MM.1S (cell line): ENCODE measurements around the gene SHISA6.

Experiments used
- CTCF ChIP-seq: fragments of 300-600 bp; sonication (generic); IDR thresholded peaks from 2 replicates; pipeline ENCODE4 v1.5.1; 2016; ENCODE audit warnings: antibody characterized with exemption, low read length, mixed read lengths
- EZH2 ChIP-seq: fragments of 300-600 bp; sonication (generic); optimal IDR thresholded peaks from 2 replicates; pipeline ENCODE3; 2017; ENCODE audit warnings: low read depth, mild to moderate bottlenecking, antibody characterized with exemption, low read length, mixed read lengths
- EZH2phosphoT487 ChIP-seq: fragments of 300-600 bp; sonication (generic); IDR thresholded peaks from 2 replicates; pipeline ENCODE4 v1.6.1; 2018; ENCODE audit warnings: antibody characterized with exemption, low read length

DNA sequence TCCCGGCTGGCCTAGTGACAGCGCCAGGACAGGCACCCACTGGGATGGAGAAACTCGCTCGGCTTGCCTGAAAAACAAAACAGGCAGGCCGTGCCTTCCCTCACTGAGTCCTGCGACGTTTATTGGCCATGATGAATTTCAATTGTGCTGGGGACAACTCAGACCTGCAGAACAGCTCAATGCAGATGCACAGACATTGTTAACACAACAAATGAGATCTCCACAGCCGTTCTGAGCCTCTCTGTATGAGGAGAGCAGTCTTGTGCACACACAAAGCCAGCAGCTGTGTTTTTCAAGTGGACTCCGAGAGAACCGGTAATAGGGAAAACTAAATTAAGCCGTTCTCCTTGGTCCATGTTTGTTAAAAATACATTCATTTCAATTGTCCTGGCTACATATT, 15.9 kb downstream of the SHISA6 start:
- TF ChIP-seq CTCF: no peak
- TF ChIP-seq EZH2phosphoT487: no peak
- no peak for TF ChIP-seq EZH2
